ENCODE measurements around the gene ARHGAP44.
A peak's percentile ranks its signal among the peaks of the same experiment; 100 is the strongest.

ARHGAP44 gene

GRCh38 chr17:12789481-12790248, at the start of gene ARHGAP44:
ARHGAP44 (plus strand) TSS chr17:12789498; CDS start chr17:12789839, 341 bp downstream.
- DNase-seq (ENCODE audit: low read depth) = no peak

- no peak for DNase-seq (ENCODE audit: low read depth)
These were observed 49.8 kb upstream of the ARHGAP44 start for GRCh38 chr17:12739500-12739899.

- DNase-seq (ENCODE audit: low read depth) = no peak
These were observed 46.3 kb upstream of the ARHGAP44 start for GRCh38 chr17:12743046-12743445.

GRCh38 chr17:12744298-12744697, 45.0 kb upstream of the ARHGAP44 start:
- DNase-seq (ENCODE audit: low read depth) = no peak

- no peak for DNase-seq (ENCODE audit: low read depth)
These were observed 44.5 kb upstream of the ARHGAP44 start for GRCh38 chr17:12744786-12745185.

GRCh38 chr17:12745486-12745885, 43.8 kb upstream of the ARHGAP44 start:
- no peak for DNase-seq (ENCODE audit: low read depth)

GRCh38 chr17:12756786-12757185, 32.5 kb upstream of the ARHGAP44 start:
- DNase-seq (ENCODE audit: low read depth) = no peak

GRCh38 chr17:12759090-12759489, 30.2 kb upstream of the ARHGAP44 start:
- no peak for DNase-seq (ENCODE audit: low read depth)

GRCh38 chr17:12765548-12765947, 23.8 kb upstream of the ARHGAP44 start:
- DNase-seq (ENCODE audit: low read depth) = no peak

- no peak for DNase-seq (ENCODE audit: low read depth)
These were observed 21.0 kb upstream of the ARHGAP44 start for GRCh38 chr17:12768255-12768654.

- DNase-seq (ENCODE audit: low read depth) = no peak
These were observed 19.3 kb upstream of the ARHGAP44 start for GRCh38 chr17:12769981-12770380.

GRCh38 chr17:12773153-12773552, 16.1 kb upstream of the ARHGAP44 start:
- no peak for DNase-seq (ENCODE audit: low read depth)

- DNase-seq (ENCODE audit: low read depth) = peak; percentile 5
These were observed 220 bp upstream of the ARHGAP44 start for GRCh38 chr17:12789075-12789480.

GRCh38 chr17:12790249-12791106, 1.2 kb downstream of the ARHGAP44 start:
- DNase-seq (ENCODE audit: low read depth) = no peak

GRCh38 chr17:12794919-12795532, 5.7 kb downstream of the ARHGAP44 start:
- DNase-seq (ENCODE audit: low read depth) = no peak

- no peak for DNase-seq (ENCODE audit: low read depth)
These were observed 11.6 kb downstream of the ARHGAP44 start for GRCh38 chr17:12800855-12801365.

GRCh38 chr17:12806630-12807029, 17.3 kb downstream of the ARHGAP44 start:
- DNase-seq (ENCODE audit: low read depth) = no peak

- DNase-seq (ENCODE audit: low read depth) = no peak
These were observed 19.4 kb downstream of the ARHGAP44 start for GRCh38 chr17:12808723-12809122.

GRCh38 chr17:12812877-12813276, 23.6 kb downstream of the ARHGAP44 start:
- DNase-seq (ENCODE audit: low read depth) = no peak

GRCh38 chr17:12813664-12814063, 24.4 kb downstream of the ARHGAP44 start:
- DNase-seq (ENCODE audit: low read depth) = no peak

GRCh38 chr17:12814718-12815117, 25.4 kb downstream of the ARHGAP44 start:
- no peak for DNase-seq (ENCODE audit: low read depth)

GRCh38 chr17:12815642-12816141, 26.4 kb downstream of the ARHGAP44 start:
- no peak for DNase-seq (ENCODE audit: low read depth)

Measured in activated T-cell treated with anti-CD3 and anti-CD28 coated beads for 24 hours (primary cell).